ENCODE data around the gene CDKL1.
"Not testable (repeated sequence)": the region's sequence is repeated elsewhere in the genome, so short reads cannot be mapped to it uniquely, and the experiment has no call there.

Gene CDKL1

DNA sequence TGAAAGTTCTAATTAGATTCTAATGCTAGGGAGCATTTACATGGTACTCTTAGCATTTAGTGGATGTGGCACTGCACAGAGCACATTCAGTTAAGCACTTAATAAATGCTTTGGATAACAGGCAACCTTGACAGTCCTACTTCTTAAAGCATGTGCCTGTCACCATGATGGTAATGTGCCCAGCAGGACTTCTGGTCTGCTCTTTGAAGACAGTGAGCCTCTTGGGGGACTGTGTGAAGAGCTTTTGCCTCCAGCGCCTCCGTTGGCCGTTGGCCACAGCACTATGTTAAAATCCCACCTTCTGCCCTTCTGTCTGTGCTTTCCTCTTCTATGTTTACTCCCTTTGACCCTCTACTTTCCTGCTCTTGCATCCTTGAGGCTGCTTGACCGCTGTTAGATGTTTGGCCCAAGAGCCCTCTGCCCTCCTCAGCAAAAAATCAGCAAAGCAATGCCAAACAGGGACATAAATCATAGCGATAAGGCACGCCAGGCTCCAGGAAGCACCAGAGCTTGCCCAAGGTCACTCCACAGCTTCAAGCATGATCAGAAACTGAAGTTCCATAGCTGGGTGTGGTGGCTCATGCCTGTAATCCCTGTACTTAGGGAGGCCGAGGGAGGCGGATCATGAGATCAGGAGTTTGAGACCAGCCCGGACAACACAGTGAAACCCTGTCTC, 8.3 kb downstream of the CDKL1 start:
- H3K4me3 ChIP-seq (ENCODE audit: low read depth, low read length) = no peak overlapping the region

GRCh38 chr14:50387548-50387947, 9.1 kb downstream of the CDKL1 start:
- no peak overlapping the region for H3K4me3 ChIP-seq (ENCODE audit: low read depth, low read length)

DNA sequence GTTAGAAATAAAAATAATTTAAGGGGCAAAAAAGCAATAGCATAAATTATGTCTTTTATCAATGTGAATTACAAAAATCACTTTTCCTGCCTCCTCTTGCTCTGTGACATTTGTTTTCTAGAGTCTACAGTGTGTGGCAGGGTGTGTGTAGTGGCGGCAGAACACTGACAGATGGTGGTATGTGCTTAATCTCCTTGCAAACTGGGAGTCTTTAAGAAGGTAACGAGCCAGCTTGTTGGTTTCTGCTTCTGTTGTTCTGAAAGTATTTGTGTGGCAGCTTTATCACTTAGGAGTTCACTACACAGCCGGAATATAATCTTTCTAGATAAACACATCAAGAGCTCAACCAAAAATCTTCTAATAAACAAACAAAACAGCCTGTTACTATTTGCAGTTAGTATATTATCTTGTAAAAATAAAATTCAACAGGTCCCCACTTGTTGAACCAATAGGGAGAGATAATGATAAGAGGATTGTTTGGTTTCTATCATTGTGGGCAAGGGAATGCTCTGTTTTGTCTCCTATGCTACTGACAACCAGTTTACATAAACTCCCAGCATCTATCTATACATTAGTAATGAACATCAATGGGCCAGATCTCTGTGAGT, 13.0 kb downstream of the CDKL1 start:
- no peak overlapping the region for H3K4me3 ChIP-seq (ENCODE audit: low read depth, low read length)

GRCh38 chr14:50381823-50382287, 14.8 kb downstream of the CDKL1 start:
- H3K4me3 ChIP-seq (ENCODE audit: low read depth, low read length) = no peak overlapping the region

GRCh38 chr14:50381008-50381407, 15.7 kb downstream of the CDKL1 start:
- H3K4me3 ChIP-seq (ENCODE audit: low read depth, low read length) = no peak overlapping the region

- no peak overlapping the region for H3K4me3 ChIP-seq (ENCODE audit: low read depth, low read length)
Measured at GRCh38 chr14:50380455-50380854, 16.2 kb downstream of the CDKL1 start.

DNA sequence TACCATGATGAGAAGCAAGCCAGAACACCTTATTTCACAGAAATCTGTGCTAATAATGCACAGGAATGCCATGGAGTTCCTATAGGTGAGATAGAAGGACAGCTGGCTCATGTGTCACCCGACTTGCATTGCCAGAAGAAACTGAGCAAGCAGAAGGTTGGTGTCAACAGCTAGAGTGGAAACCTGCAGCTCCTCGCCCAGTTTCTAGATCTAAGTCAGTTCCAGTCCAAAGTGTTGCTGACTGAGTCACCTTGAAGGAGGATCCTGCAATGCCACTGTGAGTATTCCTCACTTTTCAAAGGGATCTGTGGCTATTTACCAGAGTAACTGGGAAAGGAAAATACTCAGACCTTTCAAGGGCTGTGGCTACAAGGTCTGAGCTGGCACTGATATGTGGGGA, 17.1 kb downstream of the CDKL1 start:
- no peak overlapping the region for H3K4me3 ChIP-seq (ENCODE audit: low read depth, low read length)

DNA sequence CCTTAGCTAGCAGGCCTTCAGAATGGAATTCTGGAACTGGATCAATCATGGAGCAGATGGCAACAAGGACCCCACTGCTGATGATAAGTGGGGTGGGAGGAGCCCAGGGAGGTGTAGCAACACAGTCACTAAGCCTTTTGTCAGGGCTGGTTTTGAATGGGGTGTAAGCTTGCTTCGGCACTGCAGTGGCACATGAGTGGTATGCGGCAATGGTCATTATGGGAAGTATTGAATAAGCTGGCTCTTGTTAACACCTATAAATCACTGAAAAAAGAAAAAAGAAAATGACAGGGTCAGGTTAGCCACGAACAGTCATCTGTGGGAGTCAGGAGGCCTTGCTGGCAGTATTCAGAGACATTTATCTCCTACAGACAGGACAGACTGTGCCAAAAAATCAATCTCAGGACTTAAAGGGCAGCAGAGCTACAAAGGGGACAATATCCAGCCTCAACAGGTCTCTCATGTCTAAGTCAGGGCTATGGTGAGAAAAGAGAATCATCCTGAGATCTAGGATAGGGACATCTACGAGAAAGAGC, 19.1 kb downstream of the CDKL1 start:
- no peak overlapping the region for H3K4me3 ChIP-seq (ENCODE audit: low read depth, low read length)

DNA sequence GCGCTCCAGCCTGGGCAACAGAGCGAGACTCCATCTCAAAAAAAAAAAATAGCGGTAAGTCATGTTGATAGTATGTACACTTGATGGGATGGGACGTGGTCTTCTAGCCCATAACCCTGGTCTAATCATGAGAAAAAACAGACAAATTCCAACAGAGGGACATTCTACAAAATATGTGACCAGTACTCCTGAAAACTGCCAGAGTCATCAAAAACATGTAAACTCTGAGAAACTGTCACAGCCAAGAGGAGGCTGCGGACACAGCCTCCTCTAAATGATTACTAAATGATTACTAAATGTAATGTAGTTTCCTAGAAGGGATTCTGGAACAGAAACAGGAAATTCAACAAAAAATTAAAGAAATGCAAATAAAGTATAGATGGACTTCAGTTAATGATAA, 20.9 kb downstream of the CDKL1 start:
- no peak overlapping the region for H3K4me3 ChIP-seq (ENCODE audit: low read depth, low read length)

- H3K4me3 ChIP-seq (ENCODE audit: low read depth, low read length) = no peak overlapping the region
Measured at GRCh38 chr14:50373959-50374358, 22.7 kb downstream of the CDKL1 start.

- H3K4me3 ChIP-seq (ENCODE audit: low read depth, low read length) = no peak overlapping the region
Measured at GRCh38 chr14:50371546-50371945, 25.1 kb downstream of the CDKL1 start.

- no peak overlapping the region for H3K4me3 ChIP-seq (ENCODE audit: low read depth, low read length)
Measured at GRCh38 chr14:50366589-50366988, 30.1 kb downstream of the CDKL1 start.

GRCh38 chr14:50366115-50366514, 30.6 kb downstream of the CDKL1 start:
- no peak overlapping the region for H3K4me3 ChIP-seq (ENCODE audit: low read depth, low read length)

DNA sequence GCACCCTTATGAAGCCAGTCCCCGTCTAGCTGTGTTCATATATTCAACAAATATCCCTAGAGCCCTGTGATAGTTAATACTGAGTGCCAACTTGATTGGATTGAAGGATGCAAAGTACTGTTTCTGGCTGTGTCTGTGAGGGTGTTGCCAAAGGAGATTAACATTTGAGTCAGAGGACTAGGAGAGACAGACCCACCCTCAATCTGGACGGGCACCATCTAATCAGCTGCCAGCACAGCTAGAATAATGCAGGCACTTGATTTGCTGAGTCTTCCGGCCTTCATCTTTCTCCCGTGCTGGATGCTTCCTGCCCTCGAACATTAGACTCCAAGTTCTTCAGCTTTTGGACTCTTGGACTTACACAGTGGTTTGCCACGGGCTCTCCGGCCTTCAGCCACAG, 31.1 kb downstream of the CDKL1 start:
- H3K4me3 ChIP-seq (ENCODE audit: low read depth, low read length) = not testable (repeated sequence)

DNA sequence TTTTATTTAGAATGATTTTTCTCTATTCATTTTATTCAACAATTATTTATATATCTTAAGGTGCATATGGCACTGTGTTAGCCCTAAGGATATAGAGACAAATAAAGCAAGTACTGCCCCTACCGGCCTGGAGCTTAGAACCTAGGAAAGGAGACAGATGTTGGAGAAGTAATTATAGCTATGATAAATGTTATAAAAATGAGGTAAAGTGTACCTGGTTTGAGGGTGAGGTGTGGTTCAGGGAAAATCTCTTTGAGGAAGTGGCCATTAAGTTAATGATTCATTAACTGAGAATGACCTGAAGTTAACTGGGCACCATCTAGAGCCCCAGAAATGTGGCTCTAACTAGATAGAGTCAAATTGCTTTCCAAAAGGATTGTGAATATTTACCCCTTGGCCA, 31.9 kb downstream of the CDKL1 start:
- no peak overlapping the region for H3K4me3 ChIP-seq (ENCODE audit: low read depth, low read length)

DNA sequence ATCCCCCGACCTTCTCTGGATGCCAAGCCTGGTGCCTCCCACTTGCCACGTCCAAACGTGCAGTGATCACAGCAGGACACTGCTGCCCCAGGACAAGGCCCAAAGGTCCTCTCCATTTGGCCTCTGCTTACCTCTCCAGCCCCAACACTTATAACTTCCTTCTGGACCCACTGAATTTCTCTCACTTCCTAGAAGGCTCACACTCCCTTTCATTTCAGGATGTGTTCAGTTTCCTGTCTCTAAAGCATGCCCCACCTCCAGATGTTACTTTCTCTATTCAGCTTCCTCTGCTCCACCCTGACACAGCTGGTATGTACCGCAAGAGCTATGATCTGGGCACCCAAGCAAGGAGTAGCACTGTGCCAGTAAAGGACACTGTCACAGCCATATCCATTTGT, 33.0 kb downstream of the CDKL1 start:
- no peak overlapping the region for H3K4me3 ChIP-seq (ENCODE audit: low read depth, low read length)

- no peak overlapping the region for H3K4me3 ChIP-seq (ENCODE audit: low read depth, low read length)
Measured at GRCh38 chr14:50362764-50363713, 33.6 kb downstream of the CDKL1 start.

- H3K4me3 ChIP-seq (ENCODE audit: low read depth, low read length) = not testable (repeated sequence)
Measured at GRCh38 chr14:50361473-50362403, 34.9 kb downstream of the CDKL1 start.

- no peak overlapping the region for H3K4me3 ChIP-seq (ENCODE audit: low read depth, low read length)
Measured at GRCh38 chr14:50360851-50361250, 35.8 kb downstream of the CDKL1 start.

GRCh38 chr14:50360093-50360492, 36.6 kb downstream of the CDKL1 start:
- no peak overlapping the region for H3K4me3 ChIP-seq (ENCODE audit: low read depth, low read length)

Measured in iPS-11a (cell line).